Astrocyte of the hippocampus (primary cell): ENCODE measurements around the gene SELENOO.
A peak's percentile ranks its signal among the peaks of the same experiment; 100 is the strongest.

Experiments used
- DNase-seq: peaks from one replicate; pipeline ENCODE4 v3.0.0; 2011; ENCODE audit warnings: low read depth, low spot score

Gene SELENOO

DNA sequence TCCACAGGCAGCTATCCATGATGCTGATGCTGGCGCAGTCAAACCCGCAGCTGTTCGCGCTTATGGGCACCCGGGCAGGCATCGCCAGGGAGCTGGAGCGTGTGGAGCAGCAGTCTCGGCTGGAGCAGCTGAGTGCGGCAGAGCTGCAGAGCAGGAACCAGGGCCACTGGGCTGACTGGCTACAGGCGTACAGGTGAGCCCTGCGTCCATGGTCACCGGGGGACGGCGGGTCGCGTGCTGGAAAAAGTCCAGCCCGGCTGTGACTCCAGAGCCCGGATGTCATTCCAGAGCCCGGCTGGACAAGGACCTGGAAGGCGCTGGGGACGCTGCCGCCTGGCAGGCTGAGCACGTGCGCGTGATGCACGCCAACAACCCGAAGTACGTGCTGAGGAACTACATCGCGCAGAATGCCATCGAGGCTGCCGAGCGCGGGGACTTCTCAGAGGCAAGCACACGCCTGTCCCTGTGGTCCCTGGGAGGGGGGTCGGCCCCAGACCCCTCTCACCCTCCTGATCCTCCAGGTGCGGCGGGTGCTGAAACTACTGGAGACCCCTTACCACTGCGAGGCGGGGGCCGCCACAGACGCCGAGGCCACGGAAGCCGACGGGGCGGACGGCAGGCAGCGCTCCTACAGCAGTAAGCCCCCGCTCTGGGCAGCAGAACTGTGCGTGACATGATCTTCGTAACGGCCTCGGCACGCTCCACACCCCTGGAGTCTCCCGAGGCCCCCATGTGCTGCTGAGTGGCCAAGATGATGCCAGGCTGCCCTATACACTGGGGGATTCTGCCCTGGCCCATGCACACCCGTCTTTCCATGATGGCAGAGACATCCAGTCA lies 16.1 kb downstream of the SELENOO start:
- DNase-seq: no peak

DNA sequence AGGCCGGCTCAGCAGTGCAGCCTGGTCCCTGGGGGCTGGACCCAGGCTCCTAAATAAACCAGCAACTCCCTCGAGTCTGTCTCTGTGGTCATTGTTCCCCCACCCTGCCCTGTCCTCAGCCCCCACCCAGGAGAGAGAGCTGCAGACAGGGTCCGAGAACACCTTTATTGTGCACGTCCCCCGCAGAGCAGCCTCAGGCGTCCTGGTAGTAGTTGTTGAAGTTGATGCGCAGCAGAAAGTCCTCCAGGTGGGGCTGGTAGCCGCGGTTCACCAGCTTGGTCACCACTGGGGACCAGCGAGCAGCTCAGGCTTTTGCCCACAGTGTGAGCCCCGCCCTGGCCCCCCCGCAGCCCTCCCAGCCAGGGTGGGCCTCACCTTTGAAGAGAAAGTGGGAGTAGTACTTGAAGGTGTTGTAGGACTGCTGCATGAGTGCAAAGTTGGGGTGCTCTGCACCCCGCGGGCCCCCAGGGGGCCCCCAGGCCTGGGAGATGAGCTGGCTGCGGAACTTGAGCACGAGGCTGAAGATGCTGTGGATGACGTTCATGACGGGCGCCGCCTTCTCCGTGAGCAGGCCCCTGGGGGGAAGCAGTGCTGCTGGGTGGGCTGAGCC lies 16.8 kb downstream of the SELENOO start:
- no peak for DNase-seq

DNA sequence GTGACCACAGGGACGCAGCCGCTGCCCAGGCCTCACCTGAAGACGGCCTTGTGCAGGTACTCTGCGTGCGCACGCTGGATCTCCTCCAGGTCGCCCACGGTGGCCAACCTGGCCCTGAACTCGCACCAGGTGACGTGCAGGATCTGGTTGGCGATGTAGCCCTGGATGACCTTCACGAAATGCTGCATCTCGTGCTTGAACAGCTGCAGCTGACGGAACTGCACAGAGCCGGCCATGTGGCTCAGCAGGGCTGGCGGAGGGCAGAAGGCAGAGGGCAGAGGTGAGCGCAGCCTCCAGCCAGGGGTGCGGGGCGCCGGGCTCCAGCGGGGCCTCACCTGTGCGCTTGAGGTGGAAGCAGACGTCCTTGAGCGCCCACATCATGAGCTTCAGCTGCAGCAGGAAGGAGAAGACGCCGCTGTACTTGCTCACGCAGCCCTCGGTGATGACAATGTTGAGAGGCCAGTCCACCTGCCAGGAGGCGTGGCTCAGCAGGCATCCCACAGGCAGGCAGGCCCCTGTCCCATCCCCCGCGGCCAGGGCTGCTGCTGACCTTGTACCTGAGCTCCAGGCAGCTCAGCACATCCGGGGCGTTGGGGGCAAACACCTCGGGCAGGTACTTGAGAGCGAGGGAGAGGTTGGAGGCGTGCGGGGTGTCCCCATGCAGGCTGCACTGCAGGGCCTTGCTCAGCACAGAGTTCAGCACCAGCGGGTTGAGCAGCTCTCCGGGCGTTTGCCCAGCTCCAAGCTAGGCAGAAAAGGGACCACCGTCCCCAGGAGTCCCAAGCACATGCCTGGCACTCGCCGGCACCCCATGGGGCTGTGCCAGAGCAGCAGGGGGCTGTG lies 17.6 kb downstream of the SELENOO start:
- DNase-seq: no peak

DNA sequence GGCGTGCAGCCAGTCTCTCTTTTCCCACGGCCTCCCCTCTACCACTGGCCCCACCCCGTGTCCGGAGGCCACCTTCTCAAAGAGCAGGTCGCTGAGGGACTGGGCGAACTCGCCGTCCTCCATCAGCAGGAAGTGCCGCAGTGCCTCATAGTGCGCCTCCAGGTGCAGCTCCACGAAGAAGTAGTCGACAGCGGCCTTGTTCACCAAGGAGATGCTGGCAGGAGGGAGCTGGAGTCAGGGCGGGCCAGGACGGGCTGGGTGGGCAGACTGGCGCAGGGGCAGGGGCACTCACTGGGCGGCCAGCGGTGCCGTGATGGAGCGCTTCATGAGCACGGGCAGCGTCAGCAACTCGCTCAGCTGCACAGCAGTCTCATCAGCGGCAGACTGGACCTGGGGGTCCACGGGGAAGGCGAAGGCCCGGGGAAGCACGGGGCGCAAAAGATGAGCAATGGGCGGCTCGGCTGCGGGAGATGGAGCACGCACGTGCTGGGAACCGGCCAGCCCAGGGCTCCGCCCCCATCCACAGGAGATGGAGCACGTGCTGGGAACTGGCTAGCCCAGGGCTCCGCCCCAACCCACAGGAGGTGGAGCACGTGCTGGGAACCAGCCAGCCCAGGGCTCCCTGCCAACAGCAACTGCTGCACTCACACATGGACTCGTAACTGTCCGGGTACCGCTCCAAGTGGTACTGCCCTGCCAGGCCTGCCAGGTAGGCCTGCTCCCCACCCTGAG lies 18.4 kb downstream of the SELENOO start:
- DNase-seq: peak; percentile 89

DNA sequence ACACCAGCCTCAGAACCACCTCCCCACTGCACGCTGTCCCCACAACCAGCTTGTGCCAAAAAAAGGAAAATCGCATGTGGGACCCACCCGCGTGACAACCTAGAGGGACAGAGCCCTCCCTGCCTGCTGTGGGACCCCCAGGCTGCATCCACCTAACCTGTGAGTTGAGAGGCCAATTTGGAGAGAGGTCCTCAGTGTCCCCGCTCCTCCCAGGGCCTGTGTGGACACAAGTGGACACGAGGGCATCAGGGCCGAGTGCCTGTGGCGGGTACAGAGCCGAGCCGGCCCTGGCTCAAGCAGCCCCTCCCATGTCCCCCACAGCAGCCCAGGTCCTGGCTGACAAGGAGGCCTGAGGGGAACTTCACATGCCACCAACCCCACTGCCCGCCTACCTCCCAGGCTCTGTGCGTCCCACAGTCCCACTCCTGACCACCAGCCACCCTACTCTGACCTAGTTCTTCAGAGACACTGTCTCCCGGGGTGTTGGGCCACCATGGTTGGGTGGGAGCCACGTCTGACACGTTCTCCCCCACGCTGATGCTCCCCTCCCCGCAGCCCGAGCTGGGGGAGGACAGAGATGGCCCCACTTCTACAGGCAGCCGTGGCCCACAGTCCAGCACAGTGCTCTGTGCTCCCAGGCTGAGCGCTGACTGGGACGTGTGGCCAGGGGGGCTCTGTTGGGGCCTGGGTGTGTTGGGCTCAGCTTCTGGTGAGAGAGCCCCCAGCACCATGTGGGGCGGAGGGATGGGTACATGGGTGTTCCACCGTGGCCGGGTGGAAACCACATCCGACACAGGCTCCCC lies 19.2 kb downstream of the SELENOO start:
- no peak for DNase-seq

DNA sequence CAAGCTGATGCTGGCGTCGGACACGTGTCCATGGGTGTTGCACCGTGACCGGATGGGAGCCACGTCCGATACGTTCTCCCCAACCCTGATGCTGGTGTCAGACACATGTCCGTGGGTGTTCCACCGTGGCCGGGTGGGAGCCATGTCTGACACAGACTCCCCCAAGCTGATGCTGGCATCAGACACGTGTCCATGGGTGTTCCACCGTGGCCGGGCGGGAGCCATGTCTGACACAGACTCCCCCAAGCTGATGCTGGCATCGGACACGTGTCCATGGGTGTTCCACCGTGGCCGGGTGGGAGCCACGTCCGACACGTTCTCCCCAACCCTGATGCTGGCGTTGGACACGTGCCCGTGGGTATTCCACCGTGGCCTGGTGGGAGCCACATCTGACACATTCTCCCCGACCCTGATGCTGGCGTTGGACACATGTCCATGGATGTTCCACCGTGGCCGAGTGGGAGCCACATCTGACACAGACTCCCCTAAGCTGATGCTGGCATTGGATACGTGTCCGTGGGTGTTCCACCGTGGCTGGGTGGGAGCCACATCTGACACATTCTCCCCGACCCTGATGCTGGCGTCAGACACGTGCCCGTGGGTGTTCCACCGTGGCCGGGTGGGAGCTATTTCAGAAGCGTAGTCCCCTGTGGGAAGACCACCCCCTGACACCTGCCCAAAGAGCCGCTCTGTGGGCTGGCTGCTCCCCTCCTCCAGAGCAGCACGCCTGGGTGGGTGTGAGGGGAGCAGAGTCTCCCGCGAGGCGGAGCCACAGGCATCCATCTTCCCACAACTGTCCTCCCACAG lies 20.0 kb downstream of the SELENOO start:
- DNase-seq: no peak

DNA sequence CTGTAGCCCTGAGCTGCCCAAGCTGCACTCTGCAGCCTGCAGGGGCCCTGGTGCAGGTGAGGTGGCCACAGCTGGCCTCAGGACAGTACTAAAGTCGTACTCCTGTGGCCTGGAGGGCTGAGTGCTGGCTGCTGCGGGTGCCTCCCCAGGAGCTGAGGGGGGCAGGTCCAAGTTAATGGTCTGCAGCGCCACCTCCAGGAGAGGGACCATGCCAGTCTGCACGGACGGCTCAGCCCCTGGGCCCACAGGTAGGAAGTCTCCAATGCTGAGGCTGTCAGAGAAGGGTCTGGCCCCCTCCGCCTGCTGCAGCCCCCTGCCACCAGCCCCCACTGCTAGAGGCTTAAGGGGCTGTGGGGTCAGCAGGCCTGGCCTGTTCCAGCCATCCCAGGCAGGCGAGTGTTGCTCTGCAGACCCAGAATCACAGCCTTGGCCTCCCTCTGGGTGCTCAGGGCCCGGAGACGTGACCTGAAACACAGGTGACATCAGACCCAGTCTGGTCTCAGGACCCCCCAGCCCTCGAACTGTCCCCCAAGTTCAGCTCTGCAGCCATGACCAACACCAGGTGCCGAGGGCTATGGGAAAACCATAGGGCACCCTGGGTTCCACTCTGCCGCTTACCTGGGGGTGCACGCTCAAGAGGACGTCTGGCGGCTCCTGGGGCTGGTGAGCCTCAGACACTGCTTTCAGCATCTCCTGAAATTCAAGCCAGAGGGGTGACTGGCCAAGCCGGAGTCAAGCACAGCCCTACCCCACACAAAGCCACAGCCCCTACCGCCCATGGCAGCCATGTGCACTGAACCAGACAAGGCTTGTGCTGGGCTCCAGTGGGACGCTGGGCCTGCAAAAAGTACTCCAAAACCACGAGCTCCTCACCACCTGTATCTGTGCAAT lies 20.8 kb downstream of the SELENOO start:
- DNase-seq: no peak

DNA sequence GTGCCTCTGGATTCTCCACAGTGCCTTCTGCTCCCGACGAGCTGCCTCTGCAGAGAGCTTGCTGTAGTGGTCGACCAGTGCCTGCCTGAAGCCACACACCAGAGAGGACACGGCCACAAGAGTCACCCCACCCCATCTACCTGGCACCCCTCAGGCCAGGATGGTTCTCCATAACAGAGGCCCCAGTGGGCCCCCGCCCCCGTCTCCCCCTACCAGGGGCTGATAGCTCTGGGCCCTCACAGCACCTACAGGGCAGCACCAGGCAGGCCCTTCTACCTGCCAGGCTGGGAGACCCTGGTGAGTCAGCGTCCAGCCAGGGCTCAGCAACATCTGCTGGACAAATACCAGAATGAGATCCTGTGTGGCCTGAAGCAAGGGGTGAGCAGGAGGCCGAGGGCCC lies 21.7 kb downstream of the SELENOO start:
- DNase-seq: no peak

DNA sequence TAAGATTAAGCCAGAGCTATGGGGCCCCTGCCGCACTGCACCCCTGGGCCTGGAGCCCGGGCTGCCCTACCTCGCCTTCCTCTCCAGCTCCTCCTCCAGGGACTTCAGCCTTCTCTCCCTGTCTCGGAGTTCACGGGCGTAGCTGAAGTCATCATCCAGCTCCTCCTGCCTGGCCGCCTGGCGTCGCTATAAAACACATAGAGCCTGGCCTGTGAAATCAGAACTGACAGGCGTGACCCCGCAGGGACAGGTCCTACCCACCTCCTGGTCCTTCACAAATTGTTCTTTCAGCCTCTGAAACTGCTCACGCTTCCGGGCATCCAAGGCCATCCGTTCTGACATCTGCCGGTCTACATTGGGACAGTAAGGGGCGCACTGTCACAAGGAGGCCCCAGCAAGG lies 23.3 kb downstream of the SELENOO start:
- no peak for DNase-seq

DNA sequence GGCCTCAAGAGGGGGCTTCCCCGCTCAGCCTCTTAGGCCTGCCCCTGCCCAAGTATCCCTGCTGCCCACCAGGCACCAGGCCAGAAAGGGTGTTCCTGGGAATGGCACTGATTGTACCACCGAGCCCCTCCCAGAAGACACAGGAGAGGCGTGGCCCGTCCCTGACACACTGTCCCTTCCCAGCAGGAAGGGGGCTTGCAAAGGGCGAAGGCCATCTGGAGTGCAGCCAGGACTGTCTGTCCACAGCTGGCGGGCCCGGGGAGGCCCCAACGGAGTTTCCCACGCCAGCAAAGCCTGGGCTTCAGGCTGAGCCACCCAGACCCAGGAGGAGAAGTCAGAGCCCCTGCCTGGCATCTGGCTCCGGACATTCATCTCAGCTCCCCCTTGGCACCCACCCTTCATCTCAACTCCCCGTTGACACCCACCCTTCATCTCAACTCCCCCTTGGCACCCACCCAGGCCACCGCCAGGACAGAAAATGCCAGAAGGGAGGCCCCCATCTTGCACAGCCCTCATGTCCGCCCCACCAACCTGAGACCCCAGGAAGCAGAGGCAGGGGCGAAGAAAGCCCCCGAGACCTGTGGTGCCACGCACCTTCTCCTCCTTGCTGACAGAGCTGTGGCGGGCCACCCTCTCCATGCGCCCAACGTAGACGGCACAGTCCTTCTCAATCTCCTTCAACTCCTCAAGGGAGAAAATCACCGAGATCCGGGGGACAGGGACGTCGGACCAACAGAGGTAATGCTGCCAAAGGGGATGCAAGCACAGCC lies 24.6 kb downstream of the SELENOO start:
- DNase-seq: no peak

DNA sequence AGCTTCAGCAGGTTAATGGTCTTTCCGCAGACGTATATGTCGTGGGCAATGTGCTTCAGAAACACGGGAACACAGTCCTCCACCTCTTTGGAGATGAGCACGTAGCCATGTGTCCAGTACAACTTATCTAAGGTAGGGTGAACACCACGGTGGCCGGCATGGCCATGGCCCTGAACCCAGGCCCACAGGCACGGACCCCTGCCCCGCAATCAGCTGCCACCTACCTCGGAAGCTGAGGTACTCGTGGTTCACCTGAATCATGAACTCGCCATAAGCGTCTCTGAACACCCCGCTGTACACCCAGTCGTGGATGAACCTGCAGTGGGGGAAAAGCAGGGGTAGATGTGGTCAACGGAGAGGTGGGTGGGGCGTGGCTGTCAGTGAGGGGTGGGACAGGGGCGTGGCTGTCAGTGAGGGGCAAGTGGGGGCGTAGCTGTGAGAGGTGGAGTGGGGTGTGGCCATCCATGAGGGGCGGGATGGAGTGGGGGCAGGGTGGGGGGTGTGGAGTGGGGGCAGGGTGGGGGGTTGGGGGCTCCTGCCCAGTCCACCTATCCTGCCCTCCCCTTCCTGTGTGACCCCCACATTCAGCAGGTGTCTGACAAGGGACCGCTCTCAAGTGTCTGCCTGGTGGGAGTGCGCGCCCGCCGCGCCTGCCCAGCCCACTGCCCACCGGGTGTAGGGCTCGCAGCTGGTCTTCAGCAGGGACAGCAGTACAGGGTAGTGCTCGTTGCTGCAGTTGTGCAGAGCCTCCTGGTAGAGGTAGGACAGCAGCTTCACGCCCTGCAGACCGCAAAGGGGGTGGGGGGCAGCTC lies 25.5 kb downstream of the SELENOO start:
- DNase-seq: no peak

DNA sequence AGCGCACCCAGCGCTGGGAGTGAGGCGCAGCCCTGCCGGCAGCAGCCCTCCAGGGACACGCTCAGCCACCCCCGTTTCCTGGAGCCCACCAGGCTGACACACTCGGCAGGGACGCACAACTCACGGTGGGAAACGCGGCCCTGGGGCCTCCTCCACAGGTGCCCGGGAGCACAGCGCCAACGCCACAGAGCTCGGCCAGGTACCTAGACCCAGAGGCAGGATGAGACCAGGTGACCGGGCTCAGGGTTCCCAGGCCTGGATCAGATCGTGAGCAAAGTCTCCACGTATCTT lies 26.0 kb downstream of the SELENOO start:
- no peak for DNase-seq

DNA sequence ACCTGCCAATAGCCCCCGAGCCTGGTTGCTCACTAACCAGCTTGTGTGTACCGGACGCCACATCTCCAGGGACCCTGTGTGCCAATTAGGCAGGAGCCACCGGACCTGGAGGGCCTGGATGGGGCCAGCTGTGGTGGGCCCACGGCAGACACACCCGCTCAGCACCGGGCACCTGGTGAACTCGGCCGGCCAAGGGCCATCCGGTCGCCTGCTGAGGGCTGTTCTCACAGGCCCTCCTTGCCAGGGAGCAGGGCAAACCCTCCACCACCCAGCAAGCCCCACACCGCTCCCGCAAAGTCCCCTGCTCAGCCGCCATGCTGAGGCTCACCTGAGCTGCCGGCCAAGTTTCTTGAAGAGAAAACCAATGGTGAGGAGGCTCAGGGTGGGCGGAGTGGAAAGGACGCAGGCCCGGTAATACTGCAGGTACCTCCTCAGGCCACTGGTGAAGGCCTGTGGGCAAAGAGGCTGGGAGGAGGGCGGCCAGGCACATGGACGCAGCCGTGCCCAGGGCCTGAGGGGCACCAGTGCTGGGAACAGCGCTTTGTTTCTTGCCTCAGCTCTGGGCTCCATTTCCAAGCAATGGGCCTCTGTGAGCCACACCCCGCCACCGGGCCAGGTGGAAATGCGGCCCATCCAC lies 26.9 kb downstream of the SELENOO start:
- DNase-seq: no peak

DNA sequence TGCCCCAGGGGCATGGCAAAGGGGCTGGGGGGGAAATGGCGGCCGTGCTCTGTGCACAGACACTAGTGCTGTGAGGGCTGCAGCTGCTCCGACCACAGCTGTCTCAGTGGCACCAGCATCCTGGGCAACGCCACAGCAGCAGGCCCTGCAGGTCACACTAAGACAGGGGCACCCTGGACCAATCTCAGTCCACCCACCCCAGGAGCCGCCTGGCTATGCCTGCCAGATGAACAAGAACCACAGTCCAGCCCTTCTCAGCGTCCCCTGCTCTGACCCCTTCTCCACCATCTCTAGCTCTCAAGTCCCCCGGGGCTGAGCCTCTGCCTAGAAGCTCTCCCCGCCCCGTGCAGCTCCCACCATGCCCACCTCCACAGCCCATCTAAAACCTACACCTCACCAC lies 27.6 kb downstream of the SELENOO start:
- DNase-seq: no peak

DNA sequence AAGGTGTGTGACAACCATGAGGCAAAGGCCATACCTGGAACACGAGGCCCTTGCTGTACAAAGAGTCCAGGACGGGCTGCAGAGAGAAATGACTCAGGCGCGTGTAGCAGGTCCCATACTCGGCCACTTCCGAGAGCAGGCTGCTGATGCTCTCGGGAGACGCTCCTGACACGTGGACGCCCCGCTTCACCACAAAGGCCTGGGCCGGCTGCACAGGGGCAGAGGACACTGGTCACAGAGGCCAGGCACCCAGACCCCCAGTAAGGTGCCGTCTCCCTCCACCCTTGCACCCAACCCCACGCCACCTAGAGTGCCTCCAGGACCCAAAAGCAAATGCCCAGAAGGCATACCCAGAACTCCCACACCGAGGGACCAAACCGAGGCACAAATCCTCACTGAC lies 28.6 kb downstream of the SELENOO start:
- DNase-seq: no peak

DNA sequence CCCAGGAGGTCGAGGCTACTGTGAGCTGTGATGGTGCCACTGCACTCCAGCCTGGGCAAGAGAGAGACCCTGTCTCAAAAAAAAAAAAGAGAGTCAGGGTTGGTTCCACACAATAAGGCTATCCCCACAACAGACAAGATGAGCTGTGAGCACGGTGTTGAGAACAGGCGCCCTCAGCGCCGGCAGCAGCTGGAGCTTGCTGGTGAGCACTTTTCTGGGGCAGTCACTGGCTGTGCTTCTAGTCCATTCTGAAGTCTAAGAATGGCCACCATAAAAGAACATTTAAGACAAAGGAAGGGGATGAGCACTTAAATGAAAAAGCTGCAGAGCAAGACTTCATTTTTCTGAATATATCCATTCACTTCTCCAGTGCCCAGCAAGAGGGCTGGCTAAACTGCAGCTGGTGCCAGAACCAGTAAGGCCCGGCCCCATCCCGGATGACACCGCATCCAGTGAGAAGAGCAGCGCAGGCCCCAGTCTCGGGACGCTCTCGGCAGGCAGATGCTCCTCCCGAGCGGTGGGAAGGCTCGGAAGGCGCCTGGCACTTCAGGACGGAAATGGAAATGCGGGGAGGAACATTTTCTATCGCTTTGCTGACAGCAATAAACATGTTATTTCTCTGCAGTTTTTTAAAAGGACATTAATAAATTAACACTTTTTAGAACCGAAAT lies 31.8 kb downstream of the SELENOO start:
- DNase-seq: no peak

DNA sequence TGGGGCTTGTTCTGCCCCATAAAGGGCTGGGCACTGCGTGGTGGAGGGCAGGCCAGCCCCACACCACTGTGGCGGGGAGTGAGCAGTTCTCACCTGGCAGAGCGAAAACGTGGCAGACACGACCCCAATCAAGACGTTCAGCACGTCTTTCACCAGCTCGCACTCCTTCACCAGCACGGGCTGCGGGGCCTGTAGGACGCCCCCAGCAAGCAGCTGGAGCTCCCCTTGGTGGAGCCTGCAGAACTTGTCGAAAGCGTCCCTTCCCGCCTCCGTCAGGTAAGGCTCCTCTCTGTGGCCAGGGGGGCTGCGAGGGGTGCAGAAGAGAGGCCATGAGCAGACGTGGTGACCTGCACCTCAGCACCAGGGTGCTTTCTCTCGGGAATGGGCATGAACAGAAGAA lies 32.4 kb downstream of the SELENOO start:
- DNase-seq: no peak
